Stimulated activated CD4-positive, alpha-beta T cell treated with anti-CD3 and anti-CD28 coated beads, Interleukin-1b, Interleukin-23, amount 100 ng/mL, for 48 hours (primary cell): ENCODE data around the gene SPATA20.

Source experiments
- DNase-seq: peaks from one replicate; pipeline ENCODE4 v3.0.0-alpha.2; 2020

The SPATA20 gene

DNA sequence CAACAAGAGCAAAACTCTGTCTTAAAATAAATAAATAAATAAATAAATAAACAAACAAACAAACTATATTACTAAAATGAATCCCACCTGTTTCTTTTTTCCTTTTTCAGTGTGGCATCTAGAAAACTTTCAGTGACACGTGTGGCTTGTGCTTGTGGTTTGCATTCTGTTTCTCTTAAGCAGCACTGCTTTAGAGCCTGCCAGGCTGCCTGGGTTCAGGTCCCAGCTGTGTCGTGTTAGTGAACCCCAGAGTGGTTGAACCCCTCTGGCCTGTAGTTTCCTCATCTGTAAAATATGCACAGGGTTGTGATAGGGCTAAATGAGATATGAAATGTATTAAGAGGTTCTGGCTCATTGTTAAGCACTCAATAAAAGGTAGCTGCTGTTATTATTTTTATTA, 26.5 kb upstream of the SPATA20 start:
- DNase-seq: no peak

DNA sequence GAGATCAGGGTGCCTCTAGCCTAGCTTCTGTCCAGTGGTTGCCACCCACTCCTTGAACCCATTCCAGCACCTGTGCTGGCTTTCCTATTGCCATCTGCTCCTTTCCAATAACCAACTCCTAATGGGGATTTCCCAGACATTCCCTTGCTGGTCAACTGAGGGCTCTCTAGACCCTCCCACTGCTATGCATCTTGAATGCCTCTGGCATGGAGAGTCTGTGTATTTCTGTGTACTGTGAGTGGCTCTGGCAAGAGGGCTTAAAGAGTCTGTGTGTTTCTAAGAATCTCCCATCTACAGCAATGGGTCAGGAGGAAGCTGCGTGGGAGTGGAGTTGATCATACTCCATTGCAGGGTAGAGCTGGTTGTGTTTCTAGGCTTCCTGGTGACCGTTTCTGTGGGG, 25.5 kb upstream of the SPATA20 start:
- no peak for DNase-seq

DNA sequence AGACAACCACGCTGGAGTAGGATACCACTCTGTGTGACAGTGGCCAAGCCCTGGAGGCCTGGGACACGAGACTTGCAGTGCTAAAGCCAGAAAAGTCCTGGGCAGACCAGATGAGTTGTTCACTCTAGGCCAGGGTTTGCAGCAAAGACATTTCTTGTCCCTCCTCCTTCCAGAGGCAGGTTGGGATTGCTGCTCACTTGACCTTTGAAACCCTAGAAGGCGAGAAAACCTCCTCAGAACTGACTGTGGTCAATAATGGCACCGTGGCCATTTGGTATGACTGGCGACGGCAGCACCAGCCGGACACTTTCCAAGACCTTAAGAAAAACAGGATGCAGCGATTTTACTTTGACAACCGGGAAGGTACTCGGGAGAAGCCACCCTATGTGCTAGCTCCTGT, 24.2 kb upstream of the SPATA20 start:
- no peak for DNase-seq

DNA sequence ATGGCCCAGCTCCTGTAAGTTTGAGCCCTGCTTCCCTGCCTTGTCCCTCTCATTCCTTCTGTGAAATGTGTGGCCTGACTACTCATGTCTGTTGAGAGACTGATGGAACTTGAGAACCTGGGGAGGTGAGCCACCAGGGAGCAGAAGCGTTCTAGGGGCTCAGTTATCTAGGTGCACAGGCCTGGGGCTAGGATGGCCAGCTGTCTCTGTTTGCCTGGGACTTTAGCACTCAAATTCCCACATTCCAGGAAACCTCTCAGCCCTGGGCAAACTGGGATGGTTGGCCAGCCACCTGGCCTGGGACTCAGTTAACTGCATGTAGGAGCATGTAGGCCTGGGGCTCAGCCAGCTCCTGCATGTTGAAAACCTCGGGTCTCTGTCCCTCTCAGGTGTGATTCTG, 23.8 kb upstream of the SPATA20 start:
- no peak for DNase-seq

DNA sequence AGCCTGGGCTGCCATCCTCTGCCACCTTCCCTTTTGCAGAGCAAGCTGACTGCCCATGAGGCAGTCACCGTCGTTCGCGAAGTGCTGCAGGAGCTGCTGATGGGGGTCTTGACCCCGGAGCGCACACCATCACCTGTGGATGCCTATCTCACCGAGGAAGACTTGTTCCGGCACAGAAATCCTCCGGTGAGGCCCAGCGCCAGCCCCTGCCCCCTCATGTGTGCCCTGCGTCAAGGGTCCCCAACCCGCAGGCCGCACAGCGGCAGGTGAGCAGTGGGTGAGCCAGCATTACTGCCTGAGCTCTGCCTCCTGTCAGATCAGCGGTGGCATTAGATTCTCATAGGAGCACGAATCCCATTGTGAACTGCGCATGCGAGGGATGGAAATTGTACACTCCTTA, 22.1 kb upstream of the SPATA20 start:
- DNase-seq: no peak

DNA sequence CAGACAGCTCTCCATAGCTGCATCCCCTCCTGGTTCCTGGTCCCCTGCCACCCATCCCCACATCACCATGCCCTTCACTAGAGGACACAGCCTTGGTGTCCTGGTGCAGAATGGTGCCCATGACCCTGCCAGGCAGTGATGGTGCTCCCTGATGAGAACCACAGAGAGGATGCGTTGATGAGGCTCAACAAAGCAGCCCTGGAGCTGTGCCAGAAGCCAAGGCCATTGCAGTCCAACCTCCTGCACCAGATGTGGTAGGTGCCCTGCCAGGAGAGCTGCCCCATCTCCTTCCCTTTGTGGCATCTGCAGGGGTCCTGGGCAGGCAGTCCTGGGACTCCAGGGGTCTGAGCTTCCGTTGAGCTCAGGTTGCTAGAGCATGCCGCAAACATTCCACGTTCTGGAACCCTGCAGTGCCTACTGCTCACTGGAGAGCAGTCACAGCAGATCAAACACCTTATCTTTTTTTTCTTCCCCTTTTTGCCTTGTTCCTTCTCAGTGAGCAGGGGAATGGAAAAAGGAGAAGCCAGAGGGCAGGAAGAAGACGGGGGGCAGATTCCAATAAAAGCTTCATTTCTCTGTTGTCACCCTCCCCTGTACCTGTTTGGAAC, 19.7 kb upstream of the SPATA20 start:
- no peak for DNase-seq

DNA sequence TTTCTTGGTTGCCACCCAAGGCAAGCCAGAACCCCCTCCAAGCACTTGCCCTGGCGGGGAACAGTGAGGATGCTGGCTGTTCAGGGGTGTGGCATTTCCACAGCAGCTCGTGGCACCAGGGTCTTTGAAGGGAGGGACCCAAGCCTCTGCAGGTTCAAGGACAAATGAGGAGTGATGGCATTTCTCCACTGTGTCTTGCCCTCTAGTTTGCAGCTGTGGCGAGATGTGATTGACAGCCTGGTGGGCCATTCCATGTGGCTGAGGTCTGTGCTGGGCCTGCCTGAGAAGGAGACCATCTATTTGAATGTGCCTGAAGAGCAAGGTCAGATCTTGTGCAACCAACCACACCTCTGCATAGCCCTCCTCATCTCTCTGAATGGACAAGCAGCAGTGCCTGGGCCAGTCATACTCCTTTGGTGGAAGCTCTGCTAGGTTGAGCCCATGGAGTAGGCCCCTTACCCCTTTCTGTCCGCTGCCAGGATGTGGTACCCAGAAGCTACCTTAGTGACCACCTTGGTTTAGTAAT, 19.0 kb upstream of the SPATA20 start:
- no peak for DNase-seq

DNA sequence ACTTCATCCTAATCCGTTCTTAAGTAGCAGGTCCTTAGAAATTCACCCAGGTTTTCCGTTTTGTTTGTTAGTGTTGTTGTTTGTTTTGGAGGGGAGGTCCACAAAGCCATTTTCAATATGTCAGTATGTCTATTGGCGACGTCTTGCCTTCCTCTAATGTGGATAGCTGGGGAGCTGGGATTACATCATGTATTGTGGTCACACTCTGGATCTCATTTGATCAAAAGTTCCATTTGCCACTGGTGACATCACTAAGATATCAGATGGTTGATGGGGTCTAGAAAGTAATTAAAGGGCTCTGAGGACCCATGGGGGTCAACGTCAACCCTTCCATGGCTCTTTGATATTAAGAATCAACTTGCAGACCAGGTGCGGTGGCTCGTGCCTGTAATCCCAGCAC, 17.1 kb upstream of the SPATA20 start:
- DNase-seq: no peak

DNA sequence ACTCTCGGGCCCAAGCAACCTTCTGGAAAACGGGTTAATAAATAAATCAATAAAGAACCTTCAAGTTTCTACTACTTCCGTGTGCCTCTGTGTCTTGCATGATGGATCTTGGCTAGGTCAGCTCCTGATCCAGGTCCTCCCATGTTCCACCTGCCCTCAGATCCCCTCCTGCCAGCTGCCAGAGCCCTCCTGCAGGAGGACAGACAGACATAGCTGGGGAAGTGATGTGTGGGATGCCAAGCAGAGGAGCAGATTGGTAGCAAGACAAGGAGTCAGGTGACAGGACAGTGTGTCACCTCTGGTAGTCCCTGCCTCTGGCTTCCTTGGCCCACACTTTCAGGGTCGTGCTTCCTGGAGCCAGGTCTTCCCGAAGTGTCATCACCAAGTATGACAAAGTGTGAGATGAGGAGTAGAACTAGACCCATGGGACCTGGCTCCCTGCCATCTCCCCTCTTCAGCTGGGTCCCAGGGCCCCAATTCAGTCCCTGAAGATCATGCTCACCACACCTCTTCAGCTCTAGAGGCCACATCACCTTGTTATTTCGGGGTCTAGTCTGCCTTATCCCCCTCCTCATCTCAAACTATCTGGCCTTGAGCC, 15.4 kb upstream of the SPATA20 start:
- no peak for DNase-seq

DNA sequence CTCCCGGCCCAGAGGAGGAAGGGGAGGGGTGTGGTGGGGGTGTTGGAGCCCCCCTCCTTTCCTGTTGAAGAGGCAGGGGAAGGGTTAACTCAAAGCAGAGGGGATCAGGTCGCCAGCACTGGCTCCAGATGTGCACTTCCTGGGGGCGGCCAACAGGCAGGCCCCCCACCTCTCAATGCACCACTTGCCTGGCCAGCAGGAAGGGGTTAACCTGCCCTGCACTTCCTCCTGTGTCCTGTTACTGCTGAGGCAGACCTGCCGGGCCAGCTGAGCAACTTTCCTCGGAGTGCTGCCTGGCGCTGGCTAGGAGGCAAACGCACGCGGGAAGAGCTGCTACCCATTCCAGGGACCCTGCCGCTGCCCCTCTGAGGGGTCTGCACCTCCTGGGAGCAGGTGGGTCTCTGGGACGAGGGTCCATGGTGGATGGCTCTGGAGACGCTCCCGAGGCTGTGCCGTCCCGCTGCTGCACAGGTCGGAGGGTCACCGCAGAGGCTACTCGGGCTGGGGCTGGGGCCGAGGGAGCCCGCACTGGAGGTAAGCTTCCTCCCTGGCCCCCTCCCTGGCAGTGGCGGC, 14.4 kb upstream of the SPATA20 start, which contains the start of gene EPN3:
EPN3 (plus strand) TSS at position 284 of the 573 bp plus-strand sequence. CDS start 3,822 bp downstream, outside the sequence.
- DNase-seq: no peak

DNA sequence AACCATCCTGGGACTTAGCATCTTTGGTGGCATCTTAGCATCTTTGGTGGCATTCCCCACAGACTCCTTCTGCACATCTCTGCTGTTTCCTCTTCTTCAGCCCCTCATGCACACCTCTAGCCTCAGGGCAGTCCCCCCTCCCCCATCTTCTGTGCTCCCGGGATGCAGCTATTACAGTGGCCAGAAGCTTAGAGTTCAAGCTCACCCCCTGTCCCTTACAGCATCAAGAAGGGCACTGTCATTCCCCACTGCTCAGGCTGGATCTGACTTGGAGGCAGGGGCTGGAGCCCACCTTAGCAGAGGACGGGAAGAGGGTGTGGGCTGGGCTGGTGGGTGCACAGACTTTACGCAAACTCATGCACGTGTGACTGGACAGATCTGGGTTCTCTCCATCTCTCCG, 13.8 kb upstream of the SPATA20 start:
- no peak for DNase-seq

DNA sequence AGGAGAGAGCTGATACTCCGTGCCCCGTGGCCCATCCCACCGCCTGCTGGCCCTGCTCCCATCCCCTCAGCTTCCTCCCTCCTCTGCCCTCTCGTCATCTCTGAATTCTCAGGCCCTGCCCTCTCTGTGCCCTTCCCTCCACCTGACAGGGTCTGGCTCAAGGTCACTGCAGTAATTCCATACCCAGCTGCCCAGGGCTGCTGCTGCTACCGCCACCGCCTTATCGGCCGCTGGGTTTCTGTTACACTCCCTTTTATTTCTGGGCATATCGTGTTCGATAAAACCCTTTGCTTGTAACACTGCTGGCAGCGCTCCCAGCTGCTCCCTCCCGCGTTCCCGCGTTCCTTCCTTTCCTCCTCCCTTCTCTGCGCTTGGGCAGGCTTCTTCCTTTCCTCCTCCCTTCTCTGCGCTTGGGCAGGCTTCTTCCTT, 13.2 kb upstream of the SPATA20 start:
- DNase-seq: no peak

DNA sequence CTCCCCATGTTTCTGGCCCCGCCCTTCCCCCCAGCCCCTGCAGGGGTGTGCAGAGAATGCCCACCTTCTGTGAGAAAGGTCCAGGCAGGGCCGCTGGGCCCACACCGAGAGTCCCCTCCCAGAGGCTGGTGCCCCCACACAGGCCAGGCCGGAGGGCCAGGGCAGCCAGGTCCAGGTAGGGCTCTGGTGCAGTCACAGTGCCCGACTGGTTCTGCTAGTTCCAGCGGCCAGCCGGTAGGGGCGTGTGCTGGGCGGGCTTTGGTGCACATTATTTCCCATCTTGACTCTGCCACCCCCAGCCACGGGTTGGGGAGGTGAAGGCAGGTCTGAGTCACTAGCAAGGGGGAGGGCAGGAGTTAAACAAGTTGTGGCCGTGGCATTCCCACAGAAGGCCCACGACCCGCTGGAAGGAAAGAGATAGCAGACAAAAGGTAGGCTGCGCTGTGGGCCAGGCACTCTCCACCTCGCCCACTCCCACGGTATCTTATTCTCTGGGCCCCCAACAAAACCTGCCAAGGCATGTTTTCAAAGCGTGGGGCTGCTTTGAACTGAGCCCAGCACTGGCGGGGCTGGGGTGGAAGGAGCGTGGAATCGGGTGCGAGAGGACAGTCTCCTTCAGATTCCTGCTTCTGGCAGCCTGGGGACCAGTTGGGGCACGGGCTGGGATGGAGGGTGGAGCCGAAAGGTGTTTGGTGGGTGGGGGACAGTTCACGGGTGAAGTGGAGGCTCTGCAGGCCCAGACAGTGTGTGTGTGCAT, 12.6 kb upstream of the SPATA20 start:
- peak; percentile 40 for DNase-seq

DNA sequence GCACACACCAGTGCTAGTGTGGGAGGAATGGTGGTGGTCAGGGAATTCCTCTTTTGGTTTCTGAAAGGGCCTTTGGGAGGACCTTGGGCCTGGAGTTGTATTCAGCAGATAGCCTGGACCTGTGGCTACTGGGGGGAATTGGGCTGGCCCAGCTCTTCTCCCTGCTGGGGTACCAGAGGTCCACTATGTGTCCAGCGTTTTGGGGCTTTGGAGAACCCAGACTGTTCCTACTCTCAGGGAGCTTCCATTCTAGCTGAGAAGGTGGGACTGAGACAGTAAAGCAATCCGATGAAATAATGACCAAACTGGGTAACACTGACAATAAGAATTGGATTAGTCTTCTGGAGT, 12.0 kb upstream of the SPATA20 start:
- no peak for DNase-seq

DNA sequence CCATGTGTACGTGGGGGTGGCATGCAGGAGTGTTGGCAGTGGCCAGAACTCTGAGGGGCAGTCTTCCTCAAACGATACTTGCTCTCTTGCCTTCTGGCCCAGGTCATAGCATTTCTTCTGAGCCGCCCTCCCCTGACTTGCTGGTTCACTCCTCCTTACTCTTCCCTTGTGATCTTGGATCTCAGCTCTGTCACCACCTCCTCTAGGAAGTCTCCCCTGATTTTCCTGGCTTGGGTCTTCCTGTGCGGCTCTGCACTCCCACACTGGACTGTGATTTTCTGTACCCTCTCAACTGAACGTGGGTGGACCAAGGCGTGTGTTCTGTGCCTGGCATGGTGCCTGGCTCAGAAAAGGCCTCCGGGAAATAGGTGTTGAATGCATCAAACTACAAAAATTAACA, 11.6 kb upstream of the SPATA20 start:
- DNase-seq: no peak

DNA sequence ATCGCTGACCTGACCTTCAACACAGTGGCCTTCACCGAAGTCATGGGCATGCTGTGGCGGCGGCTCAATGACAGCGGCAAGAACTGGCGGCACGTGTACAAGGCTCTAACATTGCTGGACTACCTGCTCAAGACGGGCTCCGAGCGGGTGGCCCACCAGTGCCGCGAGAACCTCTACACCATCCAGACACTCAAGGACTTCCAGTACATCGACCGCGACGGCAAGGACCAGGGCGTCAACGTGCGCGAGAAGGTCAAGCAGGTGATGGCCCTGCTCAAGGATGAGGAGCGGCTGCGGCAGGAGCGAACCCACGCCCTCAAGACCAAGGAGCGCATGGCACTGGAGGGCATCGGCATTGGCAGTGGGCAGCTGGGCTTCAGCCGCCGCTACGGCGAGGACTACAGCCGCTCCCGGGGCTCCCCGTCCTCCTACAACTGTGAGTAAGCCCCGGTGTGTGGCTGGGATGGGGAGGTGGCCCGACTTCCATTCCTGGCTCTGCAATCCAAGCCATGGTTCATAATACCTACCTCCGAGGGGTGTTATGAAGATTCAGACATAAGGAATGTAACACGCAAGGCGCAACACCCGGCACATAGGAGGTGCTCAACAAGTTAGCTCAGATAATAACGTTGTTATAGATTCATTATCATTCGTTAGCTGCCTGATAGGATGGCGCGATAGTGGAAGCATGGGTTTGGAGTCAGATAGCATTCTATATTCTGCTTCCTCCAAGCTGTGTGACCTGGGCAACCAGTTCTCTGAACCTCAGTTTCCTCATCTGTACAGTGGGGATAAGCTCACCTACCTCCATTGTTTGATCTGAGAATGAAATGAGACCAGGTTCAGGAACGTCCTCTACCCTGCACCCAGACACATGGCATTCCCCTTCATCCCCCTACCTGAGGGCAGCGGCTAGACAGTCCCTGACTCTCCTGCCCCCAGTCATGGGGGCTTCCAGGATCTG, 10.0 kb upstream of the SPATA20 start:
- DNase-seq: no peak

DNA sequence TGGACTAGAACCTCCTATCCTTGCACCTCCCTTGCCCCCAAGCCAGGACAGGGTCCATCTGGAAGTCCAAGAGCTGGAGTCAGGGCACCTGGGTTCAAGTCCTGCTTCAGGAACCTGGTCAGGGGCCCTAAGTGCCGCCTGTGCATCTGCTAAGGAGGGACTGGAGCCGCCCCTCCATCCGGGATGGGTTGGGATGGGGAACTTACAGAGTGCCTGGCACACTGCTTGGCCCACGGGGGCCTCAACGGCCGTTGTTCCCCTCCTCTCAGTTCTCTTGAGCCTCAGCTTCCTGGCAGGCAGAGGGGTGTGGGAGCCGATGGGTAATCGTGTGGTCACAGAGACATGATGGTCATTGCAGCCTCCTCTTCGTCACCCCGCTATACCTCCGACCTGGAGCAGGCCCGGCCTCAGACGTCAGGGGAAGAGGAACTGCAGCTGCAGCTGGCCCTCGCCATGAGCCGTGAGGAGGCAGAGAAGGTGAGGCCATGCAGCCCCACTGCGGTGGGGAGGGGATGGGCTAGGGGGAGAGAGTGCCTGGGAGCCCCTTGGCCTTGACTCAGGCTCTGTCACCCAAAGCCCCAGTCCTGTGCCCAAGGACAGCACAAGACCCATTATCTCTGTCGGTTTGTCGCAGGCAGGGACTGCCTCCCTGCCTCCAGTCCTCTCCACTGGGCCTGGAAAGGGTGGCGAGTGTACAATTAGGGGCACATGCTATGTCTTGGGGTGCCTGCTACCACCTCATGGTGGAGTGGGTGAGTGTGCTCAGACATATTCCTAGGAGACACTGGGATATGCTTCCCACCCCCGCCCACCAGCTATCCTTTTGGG, 9.0 kb upstream of the SPATA20 start:
- DNase-seq: no peak

DNA sequence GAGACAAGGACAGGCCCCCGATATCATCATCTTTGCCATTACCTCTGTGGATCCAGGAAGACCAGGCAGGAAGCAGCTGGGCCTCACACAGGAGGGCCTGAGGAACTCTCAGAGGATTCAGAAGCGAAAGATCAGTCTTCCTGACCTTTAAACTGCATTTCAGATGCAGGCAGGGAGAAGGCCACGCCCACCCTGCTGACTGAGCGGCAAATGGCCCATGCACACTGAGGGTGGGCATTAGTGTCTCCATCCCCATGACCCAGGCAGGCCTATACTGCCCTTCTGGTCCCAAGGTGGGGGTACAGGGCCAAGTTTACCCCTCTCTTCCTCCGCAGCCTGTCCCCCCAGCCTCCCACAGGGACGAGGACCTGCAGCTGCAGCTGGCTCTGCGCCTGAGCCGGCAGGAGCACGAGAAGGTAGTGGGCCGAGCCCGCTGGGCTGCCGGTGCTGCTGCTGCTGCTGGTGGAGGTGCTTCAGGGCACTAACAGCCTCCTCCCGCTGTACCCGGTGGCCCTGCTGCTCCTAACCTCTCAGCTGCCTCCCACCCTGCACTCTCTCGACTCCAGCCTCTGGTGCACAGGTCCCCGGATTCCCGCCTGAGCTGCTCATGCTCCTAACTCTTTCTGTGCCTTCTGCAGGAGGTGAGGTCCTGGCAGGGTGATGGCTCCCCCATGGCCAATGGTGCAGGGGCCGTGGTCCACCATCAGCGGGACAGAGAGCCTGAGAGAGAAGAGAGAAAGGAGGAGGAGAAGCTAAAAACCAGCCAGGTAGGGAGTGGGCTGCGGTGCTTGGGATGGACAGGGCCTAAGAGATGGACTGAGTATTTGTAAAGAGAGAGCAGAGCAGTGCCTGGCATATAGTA, 8.2 kb upstream of the SPATA20 start:
- no peak for DNase-seq

DNA sequence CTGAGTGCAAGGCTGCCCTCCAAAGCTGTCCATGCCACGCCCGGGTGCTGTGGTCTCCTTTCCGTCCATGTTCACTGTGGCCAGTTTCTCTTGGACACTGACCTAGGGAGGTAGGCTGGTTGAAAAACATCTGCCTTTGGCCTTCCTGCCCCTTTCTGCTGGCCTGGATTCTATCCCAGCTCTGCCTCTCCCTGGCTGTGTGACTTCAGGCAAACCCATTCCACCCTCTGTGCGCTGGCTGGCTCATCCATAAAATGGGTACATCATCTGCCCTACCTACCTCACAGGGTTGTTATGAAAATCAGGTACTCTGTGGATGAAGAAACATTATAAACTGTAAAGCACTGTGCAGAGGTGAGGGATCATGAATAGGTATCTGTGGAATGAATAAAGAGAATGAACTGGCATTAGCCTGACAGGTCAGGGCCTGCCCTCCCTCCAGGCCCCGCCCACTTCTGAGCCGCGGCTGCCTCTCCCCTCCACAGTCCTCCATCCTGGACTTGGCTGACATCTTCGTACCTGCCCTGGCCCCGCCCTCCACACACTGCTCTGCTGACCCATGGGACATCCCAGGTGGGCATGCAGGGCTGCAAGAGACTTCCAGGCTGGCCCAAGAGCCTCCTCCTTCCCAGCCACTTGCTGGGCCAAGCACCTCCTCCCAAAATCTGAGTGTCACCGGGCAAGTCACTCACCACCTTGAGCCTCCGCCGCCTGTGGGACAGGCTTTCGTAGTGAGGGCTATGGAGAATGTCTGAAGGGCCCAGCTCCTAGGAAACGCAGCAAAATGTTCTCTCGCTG, 7.0 kb upstream of the SPATA20 start:
- DNase-seq: no peak
